RWPE1 (cell line): ENCODE measurements around the gene CBLB.

ENCODE experiments used
- CTCF ChIA-PET: fragments of 350-600 bp; sonication (Branson Sonifier 250); formaldehyde crosslinking; extraction: SDS; loops from one replicate; lab custom pipeline; 2021; lab: Yijun Ruan, JAX
- POLR2A ChIA-PET: fragments of 400-600 bp; formaldehyde crosslinking; extraction: SDS; loops from one replicate; lab custom pipeline; 2020; ENCODE audit warnings: antibody characterized with exemption; ENCODE audit not compliant: low non-redundant PET; lab: Yijun Ruan, JAX
- DNase-seq: peaks from one replicate; pipeline ENCODE4 v3.0.0; 2012; ENCODE audit warnings: low spot score
- H3K27ac ChIP-seq: fragments of 450-650 bp; 2 replicates; pipeline ENCODE4 v1.5.1; 2017
- CTCF ChIP-seq: fragments of 450-650 bp; conservative IDR thresholded peaks from 2 replicates; pipeline ENCODE4 v1.5.1; 2017; ENCODE audit warnings: low read depth, mild to moderate bottlenecking

CBLB gene

GRCh38 chr3:105812194-105812586 lies 56.6 kb downstream of the CBLB start:
- H3K27ac ChIP-seq: no peak overlapping the region
- CTCF ChIA-PET: interaction anchor here (0.6 kb wide), 1 partner anchor 1001 kb away, joined by 3 read pairs; no protein-coding TSS in a partner anchor
- POLR2A ChIA-PET: no interaction called here
- no peak for TF ChIP-seq CTCF
- DNase-seq: no peak

GRCh38 chr3:105811518-105812193 lies 57.2 kb downstream of the CBLB start:
- ChIA-PET POLR2A (no interaction called here), CTCF (interaction anchor here (0.6 kb wide), 1 partner anchor 1002 kb away, joined by 3 read pairs; no protein-coding TSS in a partner anchor)
- DNase-seq: no peak
- no peak overlapping the region for H3K27ac ChIP-seq
- TF ChIP-seq CTCF: no peak

- no peak for DNase-seq
- no peak overlapping the region for H3K27ac ChIP-seq
- ChIA-PET CTCF (interaction anchor here (0.6 kb wide), 1 partner anchor 822 kb away, joined by 4 read pairs; no protein-coding TSS in a partner anchor), POLR2A (no interaction called here)
- TF ChIP-seq CTCF: no peak
These were observed 59.5 kb downstream of the CBLB start for GRCh38 chr3:105809208-105809888.

- H3K27ac ChIP-seq: no peak overlapping the region
- CTCF ChIA-PET: no interaction called here
- TF ChIP-seq CTCF: no peak
- POLR2A ChIA-PET: no interaction called here
- no peak for DNase-seq
These were observed 61.1 kb downstream of the CBLB start for GRCh38 chr3:105807701-105808100.

- TF ChIP-seq CTCF: no peak
- no peak for DNase-seq
- ChIA-PET CTCF (no interaction called here), POLR2A (no interaction called here)
- H3K27ac ChIP-seq: no peak overlapping the region
These were observed 61.7 kb downstream of the CBLB start for GRCh38 chr3:105807146-105807545.

- ChIA-PET POLR2A (no interaction called here), CTCF (interaction anchor here (0.6 kb wide), 1 partner anchor 1071 kb away, joined by 6 read pairs; no protein-coding TSS in a partner anchor)
- H3K27ac ChIP-seq: no peak overlapping the region
- no peak for TF ChIP-seq CTCF
- DNase-seq: peak; percentile 43
These were observed 62.5 kb downstream of the CBLB start for GRCh38 chr3:105806359-105806758.
